GM18907 (cell line): Measurements from ENCODE around the gene ELMO3.

ENCODE experiments used
- ATAC-seq: cut with Tn5 transposase; IDR thresholded peaks from one replicate; pipeline ENCODE4 v1.9.1; 2021; ENCODE audit warnings: mild to moderate bottlenecking, moderate library complexity; ENCODE audit not compliant: unreplicated experiment

ELMO3 gene

GRCh38 chr16:67163164-67163998 is 35.5 kb upstream of the ELMO3 start:
- ATAC-seq = no peak

GRCh38 chr16:67163999-67164558 is 34.9 kb upstream of the ELMO3 start:
- ATAC-seq = no peak

- ATAC-seq = no peak
Observed at GRCh38 chr16:67164599-67165061, 34.3 kb upstream of the ELMO3 start, which contains the start of gene HSF4. Gene HSF4, plus strand, starts transcription at chr16:67164745. Its CDS starts 67 bp downstream, at chr16:67164812.

DNA sequence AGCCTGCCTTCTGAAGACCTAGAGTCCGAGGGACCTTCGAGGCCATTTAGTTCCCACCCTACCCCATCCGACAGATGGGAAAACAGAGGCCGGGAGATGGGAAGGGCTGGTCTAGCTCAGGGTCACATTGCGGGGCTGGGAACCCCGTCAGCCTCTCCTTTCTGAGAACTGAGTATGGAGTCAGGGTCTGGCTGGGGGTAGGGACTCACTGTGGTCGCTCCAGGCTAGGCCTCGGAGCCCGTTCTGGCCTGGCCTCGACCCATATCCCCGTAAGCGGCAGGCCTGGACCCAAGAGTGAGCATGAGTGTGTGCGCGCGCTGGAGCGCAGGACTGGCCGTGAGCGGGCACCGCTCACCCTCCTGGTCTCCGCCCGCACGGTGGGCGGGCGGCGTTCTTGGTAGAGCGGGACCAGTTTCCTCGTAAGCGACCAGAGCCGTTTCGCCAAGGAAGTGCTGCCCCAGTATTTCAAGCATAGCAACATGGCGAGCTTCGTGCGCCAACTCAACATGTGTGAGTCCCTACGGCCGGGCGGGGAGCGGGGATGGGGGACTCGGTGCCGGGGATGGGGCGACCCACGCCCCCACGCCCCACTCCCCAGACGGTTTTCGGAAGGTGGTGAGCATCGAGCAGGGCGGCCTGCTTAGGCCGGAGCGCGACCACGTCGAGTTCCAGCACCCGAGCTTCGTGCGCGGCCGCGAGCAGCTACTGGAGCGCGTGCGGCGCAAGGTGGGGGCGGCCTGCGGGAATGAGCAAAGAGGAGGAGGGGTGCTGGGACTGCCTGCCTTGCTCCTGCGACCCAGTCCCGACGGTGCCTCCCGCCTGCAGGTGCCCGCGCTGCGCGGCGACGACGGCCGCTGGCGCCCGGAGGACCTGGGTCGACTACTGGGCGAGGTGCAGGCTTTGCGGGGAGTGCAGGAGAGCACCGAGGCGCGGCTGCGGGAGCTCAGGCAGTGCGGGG is 33.5 kb upstream of the ELMO3 start:
- no peak for ATAC-seq

DNA sequence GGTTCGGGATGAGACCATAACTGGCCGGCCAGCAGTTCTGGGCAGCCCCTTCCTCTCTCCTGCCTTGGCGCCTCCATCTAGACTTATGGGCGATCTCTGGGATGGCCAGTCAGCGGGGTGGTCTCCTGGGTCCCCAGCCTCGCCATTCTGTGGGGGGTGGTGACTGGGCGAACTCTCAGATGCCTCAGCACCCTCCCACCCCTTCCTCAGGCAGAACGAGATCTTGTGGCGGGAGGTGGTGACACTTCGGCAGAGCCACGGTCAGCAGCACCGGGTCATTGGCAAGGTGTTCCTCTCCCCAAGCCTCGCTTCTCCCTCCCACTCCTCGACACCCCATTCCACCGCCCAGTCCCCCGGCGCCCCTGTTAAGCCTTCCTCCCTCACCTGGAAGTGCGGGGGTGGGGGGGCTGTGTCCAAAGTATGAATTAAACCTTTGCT is 32.8 kb upstream of the ELMO3 start:
- no peak for ATAC-seq

GRCh38 chr16:67166598-67167168 is 32.2 kb upstream of the ELMO3 start:
- ATAC-seq = no peak

DNA sequence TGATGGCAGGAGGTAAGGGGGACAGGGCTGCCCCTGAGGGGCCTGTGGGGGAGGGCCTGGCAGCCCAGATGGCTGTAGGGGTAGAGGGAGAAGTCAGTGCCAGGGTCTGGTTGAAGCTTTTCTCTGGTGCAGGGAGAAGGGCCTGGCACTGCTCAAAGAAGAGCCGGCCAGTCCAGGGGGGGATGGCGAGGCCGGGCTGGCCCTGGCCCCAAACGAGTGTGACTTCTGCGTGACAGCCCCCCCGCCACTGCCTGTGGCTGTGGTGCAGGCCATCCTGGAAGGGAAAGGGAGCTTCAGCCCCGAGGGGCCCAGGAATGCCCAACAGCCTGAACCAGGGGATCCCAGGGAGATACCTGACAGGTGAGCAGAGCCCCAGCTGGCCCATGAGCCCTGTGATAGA is 31.3 kb upstream of the ELMO3 start:
- ATAC-seq = no peak

DNA sequence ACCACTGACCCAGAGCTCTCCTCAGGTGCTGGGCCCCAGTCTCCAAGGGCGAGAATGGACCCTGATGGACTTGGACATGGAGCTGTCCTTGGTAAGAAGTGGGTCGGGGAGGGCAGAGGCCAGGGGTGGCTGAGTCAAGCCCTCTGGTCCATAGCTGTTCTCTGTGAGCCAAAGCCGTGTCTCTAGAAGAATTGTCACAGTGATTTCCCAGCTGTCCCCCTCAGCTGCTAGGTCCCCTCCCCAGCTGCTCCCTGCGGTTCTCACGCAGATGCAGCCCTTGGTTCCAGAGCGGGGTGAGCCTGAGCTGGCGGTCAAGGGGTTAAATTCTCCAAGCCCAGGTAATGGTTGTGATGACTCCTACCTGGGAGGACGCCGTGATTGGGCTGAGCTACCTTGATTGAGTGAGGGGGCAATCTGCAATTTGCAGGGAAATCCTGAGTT is 29.9 kb upstream of the ELMO3 start:
- ATAC-seq = no peak

GRCh38 chr16:67169642-67170167 is 29.2 kb upstream of the ELMO3 start:
- no peak for ATAC-seq

- ATAC-seq = peak; percentile 40
Observed at GRCh38 chr16:67170168-67170948, 28.6 kb upstream of the ELMO3 start, which contains the start of gene NOL3. Gene NOL3, plus strand, starts transcription at chr16:67170538.

DNA sequence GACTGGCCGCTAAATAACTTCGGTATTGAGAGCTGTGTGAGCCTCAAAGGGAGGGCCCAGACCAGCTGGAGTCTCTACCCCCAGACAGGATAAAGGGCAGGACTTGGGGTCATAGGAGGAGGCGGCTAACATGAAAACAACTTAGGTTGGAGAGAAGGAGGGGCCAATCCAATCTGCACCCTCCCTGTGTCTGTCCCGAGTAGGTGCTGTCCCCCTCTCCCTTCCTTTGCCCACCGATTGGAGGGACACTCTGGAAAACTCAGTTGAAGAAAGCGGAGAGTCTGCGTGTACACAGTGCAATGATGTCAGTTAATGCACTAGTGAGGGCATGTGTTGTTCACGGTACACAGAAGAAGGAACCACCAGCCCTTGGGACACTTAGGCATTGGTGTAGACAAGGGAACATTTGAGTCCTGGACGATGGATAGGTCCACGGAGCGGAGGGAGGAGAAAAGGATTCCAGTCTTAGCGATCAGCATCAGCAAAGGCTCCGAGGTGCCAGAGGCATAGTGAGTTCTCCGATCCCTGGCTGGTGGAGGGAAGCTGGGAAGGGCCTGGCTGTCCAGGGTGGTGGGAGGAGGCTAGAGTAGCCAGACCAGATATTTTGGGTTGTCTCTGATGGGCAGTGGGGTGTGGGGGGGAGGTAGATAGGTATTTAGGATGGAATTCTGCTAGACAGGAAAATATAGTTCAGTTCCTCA is 27.8 kb upstream of the ELMO3 start:
- ATAC-seq = no peak

- ATAC-seq = no peak
Observed at GRCh38 chr16:67173323-67173722, 25.6 kb upstream of the ELMO3 start.

GRCh38 chr16:67173808-67174705 is 24.9 kb upstream of the ELMO3 start:
- peak; percentile 45 for ATAC-seq

DNA sequence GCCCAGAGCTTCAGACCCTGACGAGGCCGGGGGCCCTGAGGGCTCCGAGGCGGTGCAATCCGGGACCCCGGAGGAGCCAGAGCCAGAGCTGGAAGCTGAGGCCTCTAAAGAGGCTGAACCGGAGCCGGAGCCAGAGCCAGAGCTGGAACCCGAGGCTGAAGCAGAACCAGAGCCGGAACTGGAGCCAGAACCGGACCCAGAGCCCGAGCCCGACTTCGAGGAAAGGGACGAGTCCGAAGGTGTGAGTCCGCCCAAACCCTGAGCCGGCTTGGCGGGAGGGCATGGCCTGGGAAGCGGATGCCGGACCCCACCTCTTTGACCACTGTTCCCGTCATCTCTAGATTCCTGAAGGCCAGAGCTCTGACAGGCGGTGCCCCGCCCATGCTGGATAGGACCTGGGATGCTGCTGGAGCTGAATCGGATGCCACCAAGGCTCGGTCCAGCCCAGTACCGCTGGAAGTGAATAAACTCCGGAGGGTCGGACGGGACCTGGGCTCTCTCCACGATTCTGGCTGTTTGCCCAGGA is 24.2 kb upstream of the ELMO3 start:
- ATAC-seq = no peak

DNA sequence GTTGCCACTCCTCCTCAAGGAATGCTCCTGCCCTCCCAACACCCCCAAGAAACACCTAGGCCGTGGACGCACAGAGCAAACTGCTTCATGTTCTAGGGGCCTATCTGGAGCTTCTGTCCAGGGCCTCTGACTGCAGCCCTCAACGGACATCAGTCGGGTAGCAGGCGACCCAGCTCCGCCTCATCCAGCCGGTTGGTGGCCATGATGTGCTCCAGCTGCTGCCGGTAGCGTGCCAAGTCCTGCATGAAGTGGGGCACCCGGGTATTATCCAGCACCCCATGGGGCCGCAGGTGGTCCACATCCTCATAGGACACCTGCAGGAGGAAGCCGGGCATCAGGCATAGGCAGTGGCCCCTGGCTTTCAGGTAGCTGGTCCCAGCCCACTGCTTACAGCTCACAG is 22.3 kb upstream of the ELMO3 start:
- no peak for ATAC-seq

GRCh38 chr16:67177743-67178699 is 20.9 kb upstream of the ELMO3 start:
- no peak for ATAC-seq
